ENCODE measurements around the gene DNAH2. TPM values are rescaled to one million over a fixed set of nuclear protein-coding genes. Genes with fewer than 3 reads are reported as not detected.

DNAH2 gene
- total and polyA plus RNA-seq, 9 of the 15 experiments (the other 6 are each of a cell fraction or from before 2014, with no cell fraction given), result 0.03 TPM; not detected in 8

GRCh38 chr17:7841915-7842379 lies 124.4 kb downstream of the DNAH2 start:
- Histone ChIP-seq H3K4me2 (ENCODE audit: insufficient read depth, low read length) (peak overlapping the region; percentile 92), H3K9ac (ENCODE audit: insufficient read depth in 1 of 2, low read depth in 2 of 2, low read length in 2 of 2) (peak overlapping the region; percentile 97), H4K20me1 (replicated peaks; ENCODE audit: control insufficient read depth, insufficient read depth, low read length) (peaks cover 4% of the 10 kb centered on the region), H3K27me3 (ENCODE audit: control insufficient read depth in 2 of 2, insufficient read depth in 2 of 2, low read length in 2 of 2) (no peaks in the 10 kb centered on the region), H2AFZ (ENCODE audit: low read depth, low read length) (peak overlapping the region; percentile 81), H3K27ac (ENCODE audit: extremely low read depth, low read depth, low read length) (peak overlapping the region; percentile 99), H3K9me1 (ENCODE audit: control insufficient read depth, insufficient read depth, low read length) (peaks cover 3% of the 10 kb centered on the region), H3K4me1 (replicated peaks in 1 of 2; ENCODE audit: control insufficient read depth in 2 of 2, insufficient read depth in 2 of 2, low read length in 2 of 2) (peaks cover 38 to 58% of the 10 kb centered on the region in 2 experiments), H3K36me3 (ENCODE audit: control insufficient read depth, insufficient read depth, low read length) (peaks cover 27% of the 10 kb centered on the region; the same call in 2 of the 3 replicates), H3K79me2 (ENCODE audit: control insufficient read depth, insufficient read depth, low read length) (peaks cover 62% of the 10 kb centered on the region), H3K9me3 (replicated peaks; ENCODE audit: control insufficient read depth, insufficient read depth, low read depth, low read length) (no peaks in the 10 kb centered on the region), H3K4me3 (peak overlapping the region; percentile 76)
- intact Hi-C loops (cut with micrococcal nuclease) (no loop called here), in situ Hi-C loops (cut with MboI) (no loop called here)
- ChIA-PET CTCF (ENCODE audit: low intra/inter-chr PET ratio) (interaction anchor here (0.6 to 1.1 kb wide), 2 partner anchors 19 to 97 kb away, joined by 3 to 4 read pairs; no protein-coding TSS in a partner anchor), POLR2A (interaction anchor here (0.5 to 1.2 kb wide), 4 partner anchors 8 to 37 kb away, joined by 3 to 8 read pairs (median 4); no protein-coding TSS in a partner anchor)
- peak; percentile 70 to 88 (median 79) for DNase-seq (ENCODE audit: extremely low read depth in 1 of 4, low spot score in 3 of 4)
- FAIRE-seq, result peak; percentile 59
- ATAC-seq, result peak; percentile 24
- 0% methylated on average over 23 of the region's 46 CpGs for WGBS (ENCODE audit: insufficient coverage, low coverage, missing lambda C conversion rate)
- BruUV-seq (replicated peaks), result no TSS peak
- TF ChIP-seq TFE3 (CRISPR knock-in tag; IDR thresholded peaks at IDR 0.05) (peak; percentile 73), CXXC5 (CRISPR knock-in tag; IDR thresholded peaks at IDR 0.05) (peak; percentile 72), SPI1 (IDR thresholded peaks at IDR 0.05; ENCODE audit: borderline replicate concordance, low read depth, low read length) (no peak), JUN (IDR thresholded peaks at IDR 0.05; ENCODE audit: borderline replicate concordance, low read depth, low read length) (no peak), JUN (CRISPR knock-in tag; IDR thresholded peaks at IDR 0.05; ENCODE audit: borderline replicate concordance) (no peak), RBFOX2 (IDR thresholded peaks at IDR 0.05; ENCODE audit: low read depth, low read length) (peak; percentile 76), CBX3 (IDR thresholded peaks at IDR 0.05; ENCODE audit: borderline replicate concordance in 1 of 2, low read length in 2 of 2) (no peak), ZBTB9 (CRISPR knock-in tag; IDR thresholded peaks at IDR 0.05) (no peak), RAD51 (IDR thresholded peaks at IDR 0.05; ENCODE audit: borderline replicate concordance, low read depth) (peak; percentile 35; the same call in 1 of the 2 replicates), POLR2G (IDR thresholded peaks at IDR 0.05; ENCODE audit: low read depth, low read length) (peak; percentile 77), PHF20 (IDR thresholded peaks at IDR 0.05; ENCODE audit: partially characterized antibody) (peak; percentile 9), USF2 (CRISPR knock-in tag; IDR thresholded peaks at IDR 0.05) (peak; percentile 62), GTF2E2 (tag; IDR thresholded peaks at IDR 0.05) (0 out of 2 replicates have a peak, but pooled peaks have one; percentile 36)
- TF ChIP-seq, protein P1, sequence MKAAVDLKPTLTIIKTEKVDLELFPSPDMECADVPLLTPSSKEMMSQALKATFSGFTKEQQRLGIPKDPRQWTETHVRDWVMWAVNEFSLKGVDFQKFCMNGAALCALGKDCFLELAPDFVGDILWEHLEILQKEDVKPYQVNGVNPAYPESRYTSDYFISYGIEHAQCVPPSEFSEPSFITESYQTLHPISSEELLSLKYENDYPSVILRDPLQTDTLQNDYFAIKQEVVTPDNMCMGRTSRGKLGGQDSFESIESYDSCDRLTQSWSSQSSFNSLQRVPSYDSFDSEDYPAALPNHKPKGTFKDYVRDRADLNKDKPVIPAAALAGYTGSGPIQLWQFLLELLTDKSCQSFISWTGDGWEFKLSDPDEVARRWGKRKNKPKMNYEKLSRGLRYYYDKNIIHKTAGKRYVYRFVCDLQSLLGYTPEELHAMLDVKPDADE (conservative IDR thresholded peaks at IDR 0.05; ENCODE audit: control insufficient read depth, low read depth, low read length), result 0 out of 2 replicates have a peak, but pooled peaks have one; percentile 7
- TF ChIP-seq, protein P2, sequence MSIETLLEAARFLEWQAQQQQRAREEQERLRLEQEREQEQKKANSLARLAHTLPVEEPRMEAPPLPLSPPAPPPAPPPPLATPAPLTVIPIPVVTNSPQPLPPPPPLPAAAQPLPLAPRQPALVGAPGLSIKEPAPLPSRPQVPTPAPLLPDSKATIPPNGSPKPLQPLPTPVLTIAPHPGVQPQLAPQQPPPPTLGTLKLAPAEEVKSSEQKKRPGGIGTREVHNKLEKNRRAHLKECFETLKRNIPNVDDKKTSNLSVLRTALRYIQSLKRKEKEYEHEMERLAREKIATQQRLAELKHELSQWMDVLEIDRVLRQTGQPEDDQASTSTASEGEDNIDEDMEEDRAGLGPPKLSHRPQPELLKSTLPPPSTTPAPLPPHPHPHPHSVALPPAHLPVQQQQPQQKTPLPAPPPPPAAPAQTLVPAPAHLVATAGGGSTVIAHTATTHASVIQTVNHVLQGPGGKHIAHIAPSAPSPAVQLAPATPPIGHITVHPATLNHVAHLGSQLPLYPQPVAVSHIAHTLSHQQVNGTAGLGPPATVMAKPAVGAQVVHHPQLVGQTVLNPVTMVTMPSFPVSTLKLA (conservative IDR thresholded peaks at IDR 0.05), result peak; percentile 76 to 87

Measured in K562 (cell line).